Measurements from ENCODE around the gene PHLDB1.
A peak's percentile ranks its signal among the peaks of the same experiment; 100 is the strongest.

The PHLDB1 gene

DNA sequence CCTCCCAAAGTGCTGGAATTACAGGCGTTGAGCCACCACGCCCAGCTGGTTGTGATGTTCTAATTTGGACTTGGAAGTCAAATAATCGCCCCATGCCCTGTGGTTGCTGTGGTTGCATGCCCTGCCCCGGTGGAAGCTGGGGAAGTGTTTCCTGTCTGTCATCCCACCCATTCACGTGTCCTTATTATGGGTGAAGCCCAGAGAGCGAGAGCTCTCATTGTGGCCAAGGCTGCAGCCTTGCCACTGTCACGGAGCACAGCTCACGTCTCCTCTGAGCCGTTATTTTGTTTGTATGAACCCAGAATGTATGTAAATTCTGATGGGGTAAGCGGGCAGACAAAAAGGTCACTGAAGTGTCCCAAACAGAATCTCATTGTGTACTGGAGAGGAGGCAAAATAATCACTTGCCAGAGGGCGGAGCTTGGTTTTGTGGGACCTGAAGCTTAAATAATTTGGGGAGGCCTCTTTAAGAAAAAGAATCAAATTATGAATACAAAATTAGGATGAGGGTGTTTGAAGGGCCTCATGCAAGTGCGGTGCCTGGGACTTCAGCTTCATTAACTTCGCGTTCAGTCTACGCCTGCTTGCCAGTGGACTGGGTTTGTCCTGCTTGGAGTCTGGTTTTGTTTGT, 97.8 kb downstream of the PHLDB1 start:
- no peak for TF ChIP-seq Cebpa-rat (IDR thresholded peaks at IDR 0.05)
- H3K27me3 ChIP-seq: no peaks in the 10 kb centered on the region
- peak overlapping the region in 8 of 11 experiments; percentile 0 to 60 (median 27); a peak in 9 of 22 replicates for H3K9ac ChIP-seq
- peak overlapping the region; percentile 76 to 89 (median 83) for H3K4me2 ChIP-seq
- peak overlapping the region in 10 of 11 experiments; percentile 14 to 74 (median 56); a peak in 18 of 22 replicates for H3K27ac ChIP-seq
- H4K20me1 ChIP-seq: no peaks in the 10 kb centered on the region
- H3K9me3 ChIP-seq (replicated peaks in 1 of 11): peaks cover 0 to 9% (median 8%) of the 10 kb centered on the region in 11 experiments; a peak in 15 of 22 replicates
- H3K36me3 ChIP-seq: peaks cover 0 to 20% (median 0%) of the 10 kb centered on the region in 11 experiments; a peak in 3 of 22 replicates
- H3K4me3 ChIP-seq: 0 out of 20 replicates have a peak overlapping the region, but pooled peaks of 1 of the 10 experiments have one; percentile 24
- H3K4me1 ChIP-seq: peaks cover 37 to 67% (median 42%) of the 10 kb centered on the region in 10 experiments

DNA sequence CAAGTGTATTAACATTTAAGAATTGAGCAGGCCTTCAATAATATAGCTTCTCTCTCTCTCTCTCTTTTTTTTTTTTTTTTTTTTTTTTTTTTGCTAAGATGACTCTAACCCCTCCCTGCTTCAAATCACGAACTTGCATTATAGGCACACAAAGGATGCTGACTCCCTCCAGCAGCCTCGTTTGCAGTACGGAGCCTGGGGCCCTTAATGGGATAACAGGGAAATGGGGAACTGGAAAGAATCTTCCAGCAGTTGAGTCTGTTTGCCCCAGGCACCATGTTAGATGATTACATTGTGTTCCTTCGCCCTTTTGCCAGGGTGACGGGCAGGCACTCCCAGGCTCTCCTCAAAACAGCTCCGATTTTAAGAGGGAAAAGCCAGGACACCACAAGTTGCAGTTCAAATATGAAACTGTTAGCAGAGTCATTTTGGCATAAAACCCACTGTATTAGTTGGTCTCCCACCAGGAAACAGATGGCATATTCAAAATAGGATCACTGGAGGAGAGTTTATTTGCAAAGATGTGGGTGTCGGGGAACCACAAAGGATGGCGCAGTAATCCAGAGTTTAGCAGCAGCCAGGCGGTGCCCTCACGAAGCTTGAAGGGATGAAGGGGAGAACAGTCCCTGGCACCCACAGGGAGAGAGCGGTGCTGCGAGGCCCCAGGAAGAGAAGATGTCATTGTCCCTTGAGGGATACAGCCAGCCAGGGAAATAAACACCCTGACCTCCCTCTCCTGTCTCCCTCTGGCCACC, 98.6 kb downstream of the PHLDB1 start:
- Histone ChIP-seq H3K4me2 (peak overlapping the region; percentile 76 to 89 (median 83)), H3K27ac (peak overlapping the region in 9 of 11 experiments; percentile 16 to 74 (median 56); a peak in 13 of 22 replicates), H3K27me3 (no peaks in the 10 kb centered on the region), H3K36me3 (peaks cover 0 to 20% (median 0%) of the 10 kb centered on the region in 11 experiments; a peak in 3 of 22 replicates), H3K4me1 (peaks cover 37 to 60% (median 39%) of the 10 kb centered on the region in 10 experiments), H3K9me3 (replicated peaks in 1 of 11) (peaks cover 0 to 2% (median under 1%) of the 10 kb centered on the region in 11 experiments; a peak in 10 of 22 replicates), H3K4me3 (no peak overlapping the region), H3K9ac (peak overlapping the region in 4 of 11 experiments; percentile 2 to 50 (median 29); a peak in 5 of 22 replicates), H4K20me1 (no peaks in the 10 kb centered on the region)
- no peak for TF ChIP-seq Cebpa-rat (IDR thresholded peaks at IDR 0.05)

DNA sequence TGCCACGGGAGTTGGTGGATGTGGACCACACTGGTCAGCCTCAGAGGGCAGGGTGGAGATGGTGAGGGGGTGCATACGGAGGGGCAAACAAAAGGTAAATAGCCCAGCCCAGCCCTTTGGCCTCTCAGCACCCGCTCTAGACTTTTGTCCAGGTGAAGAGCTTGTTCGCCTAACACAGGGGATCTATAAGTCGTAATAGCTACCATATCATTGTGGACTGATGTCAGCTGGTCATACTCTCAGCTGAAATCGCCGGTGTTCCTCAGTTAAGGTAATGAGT, 99.1 kb downstream of the PHLDB1 start:
- Histone ChIP-seq H3K9ac (peak overlapping the region in 2 of 11 experiments; percentile 15 to 50; a peak in 1 of 22 replicates), H3K36me3 (peaks cover 0 to 20% (median 0%) of the 10 kb centered on the region in 11 experiments; a peak in 4 of 22 replicates), H4K20me1 (no peaks in the 10 kb centered on the region), H3K27me3 (no peaks in the 10 kb centered on the region), H3K9me3 (replicated peaks in 1 of 11) (no peaks in the 10 kb centered on the region), H3K4me3 (no peak overlapping the region), H3K4me2 (peak overlapping the region; percentile 76 to 89 (median 83)), H3K4me1 (peaks cover 37 to 55% (median 39%) of the 10 kb centered on the region in 10 experiments), H3K27ac (peak overlapping the region in 5 of 11 experiments; percentile 14 to 56 (median 39); a peak in 4 of 22 replicates)
- no peak for TF ChIP-seq Cebpa-rat (IDR thresholded peaks at IDR 0.05)
